Purkinje cell (primary cell): ENCODE measurements around the gene ELAC1. TPM values are rescaled to one million over a fixed set of nuclear protein-coding genes. Genes with fewer than 3 reads are reported as not detected.

ENCODE experiments used
- polyA plus RNA-seq: library from polyadenylated mRNA; unstranded; fragments of >200 nt; fragmentation: Nextera tagmentation; gene quantifications from 2 replicates; pipeline ENCODE4 v1.2.1, GENCODE V29; 2014

ELAC1 gene, protein sequence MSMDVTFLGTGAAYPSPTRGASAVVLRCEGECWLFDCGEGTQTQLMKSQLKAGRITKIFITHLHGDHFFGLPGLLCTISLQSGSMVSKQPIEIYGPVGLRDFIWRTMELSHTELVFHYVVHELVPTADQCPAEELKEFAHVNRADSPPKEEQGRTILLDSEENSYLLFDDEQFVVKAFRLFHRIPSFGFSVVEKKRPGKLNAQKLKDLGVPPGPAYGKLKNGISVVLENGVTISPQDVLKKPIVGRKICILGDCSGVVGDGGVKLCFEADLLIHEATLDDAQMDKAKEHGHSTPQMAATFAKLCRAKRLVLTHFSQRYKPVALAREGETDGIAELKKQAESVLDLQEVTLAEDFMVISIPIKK
- polyA plus RNA-seq, result 2.6 and 7.6 TPM in 2 replicates

DNA sequence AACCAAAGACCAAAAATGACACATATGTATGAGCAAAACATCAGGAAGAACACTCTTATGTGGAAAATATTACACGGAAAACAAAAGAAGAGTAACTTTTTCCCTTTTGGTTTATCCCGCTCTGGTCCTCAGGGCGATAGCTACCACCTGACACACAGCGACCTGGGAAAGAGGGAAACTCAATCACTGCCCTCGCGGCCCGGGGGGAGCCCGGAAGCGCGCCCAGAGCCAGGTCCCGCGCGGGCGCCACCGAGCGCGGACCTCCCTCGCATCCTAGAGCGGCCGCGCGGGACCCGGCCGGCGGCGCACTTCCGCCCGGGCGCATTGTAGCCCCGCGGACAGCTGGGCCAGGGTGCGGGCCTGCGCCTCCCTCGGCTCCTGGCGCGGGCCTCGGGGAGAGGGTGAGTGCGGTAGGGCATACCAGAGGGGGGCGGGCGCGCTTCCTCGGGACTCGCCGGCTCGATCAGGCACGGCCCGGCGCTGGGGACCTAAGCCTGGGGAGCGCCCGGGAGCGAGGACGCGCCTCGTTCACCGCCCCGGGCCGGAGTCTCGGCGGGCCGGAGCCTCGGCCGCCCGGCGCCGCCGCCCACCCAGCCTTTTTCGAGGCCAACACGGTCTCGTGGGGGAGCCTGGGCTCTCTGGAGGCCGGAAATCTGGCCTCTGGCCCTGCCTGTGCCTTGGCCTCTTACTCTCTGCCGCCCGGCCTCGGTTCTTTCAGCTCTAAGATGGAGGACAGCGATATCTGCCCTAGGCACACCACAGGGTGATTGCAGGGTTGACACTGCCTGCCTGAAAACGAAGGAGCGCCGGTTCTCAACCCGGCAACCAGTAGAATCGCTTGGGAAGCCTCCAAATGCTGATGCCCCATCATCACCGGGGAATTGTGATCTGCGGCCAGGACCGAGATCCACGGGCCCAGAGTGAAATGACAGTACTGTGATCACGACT lies at the start of gene ELAC1:
Gene ELAC1, plus strand, starts transcription at position 327 of the 948 bp plus-strand sequence. CDS start 6,365 bp downstream, outside the sequence.

DNA sequence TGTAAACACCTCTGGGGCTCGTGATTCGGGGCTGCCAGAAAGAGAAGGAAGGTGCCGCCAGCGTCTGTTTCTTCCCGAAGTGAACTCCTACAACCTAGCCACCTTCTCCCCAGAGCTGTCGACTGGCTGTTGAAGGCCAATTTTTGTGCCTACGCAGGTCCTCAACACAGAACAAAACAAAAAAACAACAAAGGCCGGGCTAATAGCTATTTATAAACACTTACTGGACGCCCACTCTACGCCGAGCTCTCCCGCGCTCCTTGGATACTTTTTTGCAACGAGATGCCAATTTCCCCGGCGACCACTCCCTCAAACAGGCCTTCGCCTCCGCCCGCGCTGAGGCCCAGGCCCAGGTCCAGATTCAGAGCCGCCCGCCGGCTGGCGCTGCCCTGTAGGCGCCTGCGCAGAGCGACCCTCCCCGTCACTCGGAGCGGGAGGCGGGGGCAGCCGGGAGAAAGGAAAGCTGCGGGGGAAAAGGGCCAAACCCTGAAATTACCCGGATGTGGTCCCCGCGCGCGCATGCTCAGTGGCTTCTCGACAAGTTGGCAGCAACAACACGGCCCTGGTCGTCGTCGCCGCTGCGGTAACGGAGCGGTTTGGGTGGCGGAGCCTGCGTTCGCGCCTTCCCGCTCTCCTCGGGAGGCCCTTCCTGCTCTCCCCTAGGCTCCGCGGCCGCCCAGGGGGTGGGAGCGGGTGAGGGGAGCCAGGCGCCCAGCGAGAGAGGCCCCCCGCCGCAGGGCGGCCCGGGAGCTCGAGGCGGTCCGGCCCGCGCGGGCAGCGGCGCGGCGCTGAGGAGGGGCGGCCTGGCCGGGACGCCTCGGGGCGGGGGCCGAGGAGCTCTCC lies 62.1 kb downstream of the ELAC1 start, which contains the start of gene SMAD4:
Gene SMAD4, plus strand, starts transcription at position 520 of the 843 bp plus-strand sequence. CDS start 16,834 bp downstream, outside the sequence.

Other genes with a start within 250 kb of the ELAC1 start
- 0.71 and 1.2 TPM in 2 replicates for gene MRO, start 148.0 kb upstream of the ELAC1 start, polyA plus RNA-seq
- 28.1 and 32.0 TPM in 2 replicates for gene ME2, start 88.9 kb upstream of the ELAC1 start, polyA plus RNA-seq
- 5.0 and 11.7 TPM in 2 replicates for gene SMAD4, start 62.2 kb downstream of the ELAC1 start, polyA plus RNA-seq
- 12.2 and 13.3 TPM in 2 replicates for gene MEX3C, start 229.6 kb downstream of the ELAC1 start, polyA plus RNA-seq